Transverse colon (tissue), 3 donors: ENCODE measurements around the gene PFKFB2.

Experiments
- CTCF ChIP-seq, 5 experiments: fragments of 200-600 bp in 3 of 5; fragments of 450-650 bp in 2 of 5; sonication (generic) in 3 of 5; IDR thresholded peaks; 1 replicate in 2 of 5; 2 replicates in 3 of 5; pipeline ENCODE4 v1.5.1; 2016 to 2017; ENCODE audit warnings: antibody characterized with exemption in 5 of 5, inconsistent platforms in 3 of 5, mild to moderate bottlenecking in 2 of 5, moderate library complexity in 1 of 5
- EP300 ChIP-seq: sonication (generic); formaldehyde crosslinking; IDR thresholded peaks from one replicate; pipeline ENCODE4 v1.6.1; 2017; ENCODE audit warnings: antibody characterized with exemption, low read depth

GRCh38 chr1:207024202-207025145 is 28.6 kb upstream of the PFKFB2 start:
- TF ChIP-seq EP300: no peak
- no peak for TF ChIP-seq CTCF (IDR thresholded peaks at IDR 0.05)
